H1 (cell line): ENCODE data around the gene PCYT2. TPM values are rescaled to one million over a fixed set of nuclear protein-coding genes. Genes with fewer than 3 reads are reported as not detected.

Experiments
- CTCF ChIA-PET: fragments of 300-600 bp; sonication (Branson Sonifier 250); formaldehyde crosslinking; loops from one replicate; lab custom pipeline; 2021; ENCODE audit not compliant: partially characterized antibody; lab: Charles Lee
- POLR2A ChIA-PET: fragments of 300-600 bp; sonication (Branson Sonifier 250); formaldehyde crosslinking; loops from one replicate; lab custom pipeline; 2021; ENCODE audit warnings: inconsistent platforms; ENCODE audit not compliant: partially characterized antibody; lab: Charles Lee
- DNase-seq, 2 experiments: peaks; one replicate each; pipeline versions ENCODE4 v3.0.0 to v3.0.0-alpha.2; 2010 to 2022; ENCODE audit warnings: low spot score in 2 of 2, low read depth in 1 of 2, mixed read lengths in 1 of 2
- FAIRE-seq: peaks from 2 replicates; lab custom pipeline; 2011; peaks lifted over from hg19 to GRCh38; lab: Jason Lieb, UNC
- H2AFZ ChIP-seq: 2 replicates; pipeline ENCODE4 v1.8.1; 2012; ENCODE audit warnings: low read length, inconsistent platforms
- H2AK5ac ChIP-seq: 2 replicates; pipeline ENCODE4 v1.6.1; 2013; ENCODE audit warnings: low read depth, low read length
- H2BK120ac ChIP-seq: replicated peaks from 2 replicates; pipeline ENCODE3; 2013; ENCODE audit warnings: low read depth, low read length, inconsistent platforms
- H2BK12ac ChIP-seq: 2 replicates; pipeline ENCODE4 v1.6.1; 2013; ENCODE audit warnings: low read depth, low read length
- H2BK15ac ChIP-seq: 2 replicates; pipeline ENCODE4 v1.6.1; 2013; ENCODE audit warnings: low read length
- H2BK20ac ChIP-seq: 2 replicates; pipeline ENCODE4 v1.6.1; 2013; ENCODE audit warnings: low read length
- H2BK5ac ChIP-seq: 2 replicates; pipeline ENCODE4 v1.6.1; 2013; ENCODE audit warnings: low read depth, low read length
- H3K14ac ChIP-seq: 2 replicates; pipeline ENCODE4 v1.6.1; 2013; ENCODE audit warnings: inconsistent platforms; ENCODE audit not compliant: insufficient read length
- H3K18ac ChIP-seq: 2 replicates; pipeline ENCODE4 v1.6.1; 2013; ENCODE audit warnings: low read length; ENCODE audit errors: extremely low read depth
- H3K23ac ChIP-seq: 2 replicates; pipeline ENCODE4 v1.6.1; 2013; ENCODE audit warnings: inconsistent platforms; ENCODE audit not compliant: insufficient read length
- H3K23me2 ChIP-seq: 2 replicates; pipeline ENCODE4 v1.6.1; 2013; ENCODE audit warnings: low read depth, low read length
- H3K27ac ChIP-seq: 2 replicates; pipeline ENCODE4 v1.6.1; 2011; ENCODE audit warnings: low read depth, low read length, inconsistent platforms
- H3K27me3 ChIP-seq, 4 experiments: replicated peaks in 1 of 4; 1 replicate in 1 of 4; 2 replicates in 3 of 4; pipeline versions ENCODE4 v1.6.1 to v1.8.1; 2011 to 2013; ENCODE audit warnings: low read length in 3 of 4, mild to moderate bottlenecking in 3 of 4, inconsistent platforms in 2 of 4, mixed read lengths in 2 of 4, moderate library complexity in 1 of 4; ENCODE audit not compliant: control insufficient read depth in 3 of 4, insufficient read depth in 3 of 4; ENCODE audit errors: extremely low read depth in 1 of 4
- H3K36me3 ChIP-seq, 4 experiments: 2 replicates each; pipeline versions ENCODE4 v1.6.1 to v1.8.1; 2011 to 2013; ENCODE audit warnings: mild to moderate bottlenecking in 4 of 4, low read length in 3 of 4, moderate library complexity in 2 of 4, control low read depth in 1 of 4, inconsistent platforms in 1 of 4; ENCODE audit not compliant: insufficient read depth in 4 of 4, control insufficient read depth in 2 of 4
- H3K4ac ChIP-seq: replicated peaks from 2 replicates; pipeline ENCODE3; 2013; ENCODE audit warnings: low read length, low read depth, mixed read lengths, inconsistent platforms; ENCODE audit not compliant: insufficient read length
- H3K4me1 ChIP-seq, 4 experiments: replicated peaks in 1 of 4; 1 replicate in 1 of 4; 2 replicates in 3 of 4; pipeline versions ENCODE4 v1.6.1 to v1.8.1; 2011 to 2013; ENCODE audit warnings: low read length in 3 of 4, inconsistent platforms in 2 of 4, mixed read lengths in 1 of 4; ENCODE audit not compliant: insufficient read depth in 4 of 4, control insufficient read depth in 3 of 4
- H3K4me2 ChIP-seq, 2 experiments: 2 replicates each; pipeline versions ENCODE4 v1.6.1 to v1.8.1; 2011 to 2013; ENCODE audit warnings: low read depth in 2 of 2, low read length in 2 of 2, control low read depth in 1 of 2, inconsistent platforms in 1 of 2, mild to moderate bottlenecking in 1 of 2; ENCODE audit not compliant: insufficient read depth in 1 of 2
- H3K4me3 ChIP-seq, 4 experiments: fragments of 200-600, 300-600 bp in 1 of 4; sonication (generic), shearing (Covaris generic), sonication (Bioruptor Twin) in 1 of 4; 2 replicates each; pipeline versions ENCODE4 v1.5.1 to v1.8.1; 2011 to 2016; ENCODE audit warnings: low read length in 4 of 4, low read depth in 3 of 4, control low read depth in 2 of 4, inconsistent platforms in 2 of 4, mild to moderate bottlenecking in 2 of 4, mixed read lengths in 1 of 4, moderate library complexity in 1 of 4; ENCODE audit not compliant: insufficient read depth in 2 of 4; ENCODE audit errors: extremely low read depth in 1 of 4
- H3K56ac ChIP-seq: replicated peaks from 2 replicates; pipeline ENCODE3; 2013; ENCODE audit warnings: low read depth, mild to moderate bottlenecking, mixed read lengths, low read length, inconsistent platforms; ENCODE audit not compliant: insufficient read length
- H3K79me1 ChIP-seq: 2 replicates; pipeline ENCODE4 v1.6.1; 2013; ENCODE audit warnings: low read depth, low read length, control low read depth
- H3K79me2 ChIP-seq, 2 experiments: 2 replicates each; pipeline versions ENCODE4 v1.6.1 to v1.8.1; 2012 to 2013; ENCODE audit warnings: low read length in 2 of 2, mild to moderate bottlenecking in 2 of 2, inconsistent platforms in 1 of 2; ENCODE audit not compliant: insufficient read depth in 2 of 2, control insufficient read depth in 1 of 2
- H3K9ac ChIP-seq, 4 experiments: replicated peaks in 1 of 4; 1 replicate in 1 of 4; 2 replicates in 3 of 4; pipeline versions ENCODE4 v1.6.1 to v1.8.1; 2011 to 2013; ENCODE audit warnings: low read depth in 3 of 4, low read length in 3 of 4, control low read depth in 2 of 4, mild to moderate bottlenecking in 2 of 4, moderate library complexity in 2 of 4, inconsistent platforms in 1 of 4; ENCODE audit errors: extremely low read depth in 1 of 4
- H3K9me3 ChIP-seq, 2 experiments: 2 replicates each; pipeline versions ENCODE4 v1.6.1 to v1.8.1; 2012 to 2013; ENCODE audit warnings: mild to moderate bottlenecking in 2 of 2, moderate library complexity in 2 of 2, control low read depth in 1 of 2, inconsistent platforms in 1 of 2, low read depth in 1 of 2, low read length in 1 of 2, mixed read lengths in 1 of 2; ENCODE audit not compliant: insufficient read depth in 2 of 2
- H4K20me1 ChIP-seq, 2 experiments: replicated peaks in 1 of 2; 2 replicates each; pipeline versions ENCODE3 to v1.8.1; 2011 to 2013; ENCODE audit warnings: inconsistent platforms in 2 of 2, low read length in 2 of 2, mild to moderate bottlenecking in 1 of 2; ENCODE audit not compliant: insufficient read depth in 2 of 2, control insufficient read depth in 1 of 2
- H4K5ac ChIP-seq: 2 replicates; pipeline ENCODE4 v1.6.1; 2013; ENCODE audit warnings: low read length, low read depth, mixed read lengths, inconsistent platforms; ENCODE audit not compliant: insufficient read length
- H4K8ac ChIP-seq: 2 replicates; pipeline ENCODE4 v1.8.0; 2013; ENCODE audit warnings: mild to moderate bottlenecking, moderate library complexity, low read length, inconsistent platforms; ENCODE audit not compliant: insufficient read depth; ENCODE audit errors: extremely low read depth
- H4K91ac ChIP-seq: replicated peaks from 2 replicates; pipeline ENCODE3; 2013; ENCODE audit warnings: low read length, mixed read lengths, inconsistent platforms; ENCODE audit not compliant: insufficient read length
- ASH2L ChIP-seq: fragments of 200-600, 300-600 bp; sonication (generic); IDR thresholded peaks from one replicate; pipeline ENCODE4 v1.7.1; 2017; ENCODE audit warnings: low read length
- KDM4A ChIP-seq: IDR thresholded peaks from one replicate; pipeline ENCODE4 v1.7.1; 2012; ENCODE audit warnings: low read depth, mild to moderate bottlenecking, moderate library complexity, low read length, inconsistent platforms; ENCODE audit not compliant: severe bottlenecking
- PHF8 ChIP-seq: fragments of 200-600 bp; sonication (generic); conservative IDR thresholded peaks from 2 replicates; pipeline ENCODE4 v1.7.1; 2012; ENCODE audit warnings: low read depth, mild to moderate bottlenecking, inconsistent platforms, low read length, moderate library complexity
- RXRA ChIP-seq: IDR thresholded peaks from 2 replicates; pipeline ENCODE4 v1.6.1; 2011; ENCODE audit warnings: low read depth, mild to moderate bottlenecking, low read length, moderate library complexity; ENCODE audit not compliant: insufficient read depth
- SIX5 ChIP-seq: IDR thresholded peaks from 2 replicates; pipeline ENCODE4 v1.6.1; 2011; ENCODE audit warnings: mild to moderate bottlenecking, low read depth, low read length
- WGBS, 2 experiments: shearing (Covaris generic) in 1 of 2; methylation state at CpG; one replicate each; pipeline versions ENCODE4 v1.1.6 to v1.1.7; 2013 to 2015; ENCODE audit warnings: low lambda C conversion rate in 2 of 2, mixed read lengths in 2 of 2, inconsistent platforms in 1 of 2, low coverage in 1 of 2, missing lambda C conversion rate in 1 of 2; ENCODE audit not compliant: insufficient replicate concordance in 2 of 2, insufficient coverage in 1 of 2, insufficient read length in 1 of 2; ENCODE audit errors: extremely low coverage in 1 of 2, missing lambda C conversion rate in 1 of 2; 5-methylcytosine and 5-hydroxymethylcytosine counted together
- polyA plus RNA-seq, 7 experiments: library from polyadenylated mRNA; depleted of rRNA in 3 of 7; stranded (reverse) in 5 of 7; unstranded in 2 of 7; fragments of >200 nt in 5 of 7; fragments of 200-250 nt in 2 of 7; gene quantifications; 1 replicate in 5 of 7; 2 replicates in 1 of 7; 4 replicates in 1 of 7; pipeline versions ENCODE4 v1.2.1 to v1.2.3, GENCODE V29; 2011 to 2013; ENCODE audit warnings: missing spikeins in 2 of 7, mixed read lengths in 2 of 7
- total RNA-seq: library from RNA; stranded (reverse); fragmentation: NEBNext Ultra II Directional; extraction: Animal tissue kit (Norgen Biotek cat#: 25700); gene quantifications from 2 replicates; pipeline ENCODE4 v1.2.1, GENCODE V29; 2021

Gene PCYT2
- total and polyA plus RNA-seq, 2 of the 8 experiments (the other 6 are each of a cell fraction or from before 2014, with no cell fraction given): 29.9 to 31.3 TPM

GRCh38 chr17:81910840-81911276, 341 bp downstream of the PCYT2 start:
- Histone ChIP-seq H3K18ac (peak overlapping the region; percentile 48; the same call in 1 of the 2 replicates), H3K23me2 (peaks cover 6% of the 10 kb centered on the region; the same call in 1 of the 2 replicates), H3K56ac (peak overlapping the region; percentile 46), H2BK5ac (no peak overlapping the region), H2BK12ac (no peak overlapping the region), H3K27me3 (peaks cover 0 to 4% (median 2%) of the 10 kb centered on the region in 4 experiments; a peak in 2 of 7 replicates), H4K5ac (no peak overlapping the region), H4K8ac (no peak overlapping the region), H3K9ac (peak overlapping the region in 2 of 4 experiments; percentile 24 to 61; a peak in 3 of 7 replicates), H4K91ac (peak overlapping the region; percentile 65), H2BK120ac (no peak overlapping the region), H3K27ac (no peak overlapping the region), H3K4me3 (peak overlapping the region; percentile 45 to 88 (median 70)), H3K36me3 (peaks cover 8 to 25% (median 19%) of the 10 kb centered on the region in 4 experiments), H3K79me2 (no peaks in the 10 kb centered on the region; a peak in 1 of 4 replicates), H2BK15ac (no peak overlapping the region), H3K9me3 (no peaks in the 10 kb centered on the region), H3K4ac (no peak overlapping the region), H3K14ac (no peak overlapping the region), H4K20me1 (peaks cover 3 to 46% of the 10 kb centered on the region in 2 experiments), H3K23ac (no peak overlapping the region), H2BK20ac (no peak overlapping the region), H2AK5ac (no peak overlapping the region), H3K79me1 (peaks cover 2% of the 10 kb centered on the region; the same call in 1 of the 2 replicates), H3K4me1 (peaks cover 0 to 10% (median 5%) of the 10 kb centered on the region in 4 experiments; a peak in 3 of 7 replicates), H2AFZ (no peak overlapping the region), H3K4me2 (peak overlapping the region; percentile 68 to 91)
- FAIRE-seq (no peak), DNase-seq (no peak)
- 4% methylated on average over 32 of the region's 55 CpGs; no CpG with 5 or more reads in 1 of the 2 experiments for WGBS, 2 experiments
- POLR2A ChIA-PET: interaction anchor here (0.7 to 8.7 kb wide), 7 partner anchors 10 to 120 kb away, joined by 3 to 135 read pairs (median 5); partner anchors contain the start of gene MAFG
- CTCF ChIA-PET: interaction anchor here (1.7 kb wide), 1 partner anchor 41 kb away, joined by 4 read pairs; no protein-coding TSS in a partner anchor
- TF ChIP-seq RXRA (no peak), PHF8 (no peak), SIX5 (no peak), ASH2L (peak; percentile 3), KDM4A (peak; percentile 59)
